HG02970 (cell line): ENCODE measurements around the gene PRODH.
"Not testable (repeated sequence)": the region's sequence is repeated elsewhere in the genome, so short reads cannot be mapped to it uniquely, and the experiment has no call there.

Source experiments
- ATAC-seq: cut with Tn5 transposase; IDR thresholded peaks from one replicate; pipeline ENCODE4 v1.9.1; 2021; ENCODE audit warnings: mild to moderate bottlenecking, moderate library complexity, moderate number of reproducible peaks; ENCODE audit not compliant: unreplicated experiment, low FRiP score

The PRODH gene, protein sequence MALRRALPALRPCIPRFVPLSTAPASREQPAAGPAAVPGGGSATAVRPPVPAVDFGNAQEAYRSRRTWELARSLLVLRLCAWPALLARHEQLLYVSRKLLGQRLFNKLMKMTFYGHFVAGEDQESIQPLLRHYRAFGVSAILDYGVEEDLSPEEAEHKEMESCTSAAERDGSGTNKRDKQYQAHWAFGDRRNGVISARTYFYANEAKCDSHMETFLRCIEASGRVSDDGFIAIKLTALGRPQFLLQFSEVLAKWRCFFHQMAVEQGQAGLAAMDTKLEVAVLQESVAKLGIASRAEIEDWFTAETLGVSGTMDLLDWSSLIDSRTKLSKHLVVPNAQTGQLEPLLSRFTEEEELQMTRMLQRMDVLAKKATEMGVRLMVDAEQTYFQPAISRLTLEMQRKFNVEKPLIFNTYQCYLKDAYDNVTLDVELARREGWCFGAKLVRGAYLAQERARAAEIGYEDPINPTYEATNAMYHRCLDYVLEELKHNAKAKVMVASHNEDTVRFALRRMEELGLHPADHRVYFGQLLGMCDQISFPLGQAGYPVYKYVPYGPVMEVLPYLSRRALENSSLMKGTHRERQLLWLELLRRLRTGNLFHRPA

GRCh38 chr22:18935889-18936529 lies at the start of gene PRODH:
Gene PRODH, minus strand, starts transcription at chr22:18936293. Its CDS starts 6 bp downstream, at chr22:18936287.
- ATAC-seq = no peak

- ATAC-seq = no peak
These were observed 49.7 kb upstream of the PRODH start for GRCh38 chr22:18985780-18986179.

GRCh38 chr22:18984564-18984963 lies 48.5 kb upstream of the PRODH start:
- ATAC-seq = no peak

DNA sequence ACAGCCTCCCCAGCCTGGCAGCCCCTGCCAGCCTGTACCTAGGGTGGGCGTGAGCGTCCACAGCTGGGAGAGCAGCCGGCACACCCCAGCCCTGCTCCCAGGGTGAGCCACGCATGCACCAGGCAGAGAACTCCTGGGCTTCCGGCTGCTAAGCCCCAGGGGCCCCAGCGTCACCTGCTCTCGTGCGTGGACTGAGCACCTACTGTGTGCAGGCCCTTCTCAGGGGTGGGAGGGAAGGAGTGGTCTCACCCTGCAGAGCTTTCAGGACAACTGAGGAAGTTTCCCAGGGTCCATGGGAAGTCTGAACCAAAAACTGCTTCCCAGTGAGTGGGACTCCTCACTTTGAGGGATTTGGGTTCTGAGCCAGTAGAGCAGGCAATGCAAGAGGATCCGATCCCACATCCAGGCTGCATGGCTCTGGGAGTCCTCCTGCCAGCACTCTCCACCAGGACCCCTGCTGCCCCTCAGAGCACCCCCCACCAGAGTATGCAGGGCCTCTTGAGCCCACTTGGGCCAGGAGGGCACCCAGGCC lies 47.1 kb upstream of the PRODH start:
- ATAC-seq = no peak

DNA sequence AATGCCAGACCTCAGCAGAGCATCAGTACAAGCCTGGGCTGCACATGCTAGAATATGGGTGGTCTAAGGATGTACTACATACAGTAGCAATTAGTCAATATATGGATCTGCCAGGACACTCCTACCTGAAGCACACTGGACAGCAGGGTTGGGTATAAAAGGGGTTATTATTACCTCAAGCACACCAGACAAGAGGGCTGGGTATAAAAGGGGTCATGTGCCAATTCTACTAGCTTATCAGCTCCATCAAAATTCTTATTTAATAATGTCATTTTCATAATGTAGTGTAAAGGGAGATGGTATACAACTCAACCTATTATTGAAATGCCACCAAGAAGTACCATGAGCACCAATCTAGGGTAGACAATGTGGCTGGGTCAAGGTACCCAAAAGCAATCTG lies 44.7 kb upstream of the PRODH start:
- no peak for ATAC-seq

DNA sequence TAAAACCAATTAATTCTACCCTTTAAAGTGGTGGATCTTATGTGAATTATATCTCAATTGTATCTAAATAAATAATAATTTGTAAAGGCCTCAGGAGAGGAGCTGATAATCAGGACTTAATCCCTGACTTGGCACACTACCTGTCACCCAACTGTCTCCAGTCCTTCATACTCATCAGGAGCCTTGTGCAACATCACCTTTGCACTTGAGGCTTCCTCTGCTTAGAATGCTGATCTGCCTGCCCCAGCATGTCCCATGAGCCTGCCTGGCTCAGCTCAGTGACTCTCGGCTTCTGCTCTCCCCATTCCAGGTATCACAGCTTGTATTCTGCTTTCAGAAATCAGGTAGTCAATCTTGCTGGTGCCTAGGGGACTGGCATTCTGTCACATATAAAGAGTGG lies 43.9 kb upstream of the PRODH start:
- no peak for ATAC-seq

- ATAC-seq = no peak
These were observed 42.4 kb upstream of the PRODH start for GRCh38 chr22:18978506-18978905.

- ATAC-seq = no peak
These were observed 41.8 kb upstream of the PRODH start for GRCh38 chr22:18977824-18978425.

- no peak for ATAC-seq
These were observed 40.2 kb upstream of the PRODH start for GRCh38 chr22:18976197-18976751.

DNA sequence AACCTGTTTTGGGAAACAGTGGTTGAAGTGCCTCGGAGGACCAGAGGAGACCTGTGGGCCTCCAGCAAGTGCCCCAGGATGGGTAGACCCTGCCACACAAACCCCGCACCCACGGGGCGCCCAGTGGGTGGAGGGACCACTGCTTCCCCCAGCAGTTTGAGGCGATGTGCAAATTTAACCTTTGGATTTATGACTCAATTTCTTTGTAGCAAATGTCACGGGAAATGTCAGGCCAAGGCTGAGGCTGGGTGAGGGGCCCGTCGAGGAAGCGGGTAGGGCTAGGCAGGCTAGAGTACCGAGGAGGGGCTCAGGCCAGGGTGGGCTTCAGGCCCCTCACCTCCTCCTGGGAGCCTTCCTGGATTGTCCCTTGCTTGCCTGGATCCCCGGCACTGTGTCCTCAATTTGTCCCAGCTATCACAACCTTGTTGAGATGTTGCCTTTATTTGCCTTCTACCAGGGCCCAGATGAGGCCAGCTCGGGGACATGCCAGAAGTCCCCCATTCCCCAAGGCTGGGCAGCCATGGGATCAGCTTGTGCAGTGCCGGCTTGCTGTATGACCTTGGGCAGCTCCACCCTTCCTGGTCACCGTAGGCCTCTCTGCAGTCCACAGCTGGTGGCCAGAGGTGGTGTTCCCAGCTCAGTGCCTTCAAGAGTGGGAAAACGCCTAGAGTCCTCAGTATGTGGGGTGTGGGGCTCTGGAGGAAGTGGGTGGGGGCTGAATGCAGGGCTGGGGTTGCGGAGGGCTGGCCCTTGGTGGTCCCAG lies 39.5 kb upstream of the PRODH start:
- ATAC-seq = no peak

DNA sequence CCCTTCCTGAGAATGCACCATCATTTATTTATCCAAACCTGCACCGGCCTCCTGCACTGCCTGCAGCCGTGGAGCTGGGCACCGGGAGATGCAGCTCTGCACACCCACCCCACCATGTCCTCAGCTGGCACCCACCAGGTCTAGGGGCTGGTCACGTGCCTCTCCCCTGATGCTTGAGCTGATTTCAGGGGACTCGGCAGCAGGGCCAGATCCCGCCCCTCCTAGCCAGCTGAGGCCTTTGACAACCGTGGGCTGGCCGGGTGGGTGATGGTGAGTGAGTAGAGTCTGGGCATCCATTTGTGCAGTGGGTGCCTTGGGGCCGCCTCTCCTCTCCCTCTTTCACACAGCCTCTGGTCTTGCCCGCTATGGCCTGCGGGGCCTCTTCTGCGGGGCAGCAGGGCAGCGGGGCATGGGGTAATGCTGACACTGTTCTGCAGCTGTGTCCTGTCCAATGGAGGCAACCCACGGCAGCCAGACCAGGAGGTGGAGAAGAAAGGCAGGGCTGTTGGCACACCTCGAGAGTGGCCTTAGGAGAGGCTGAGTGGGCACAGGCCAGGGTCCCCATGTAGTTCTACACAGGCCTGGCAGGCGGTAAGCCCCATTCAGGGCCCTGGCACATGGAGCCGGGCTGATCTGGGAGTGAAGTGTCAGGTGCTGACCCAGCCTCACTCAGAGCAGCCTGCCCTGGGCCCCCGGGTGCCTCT lies 38.5 kb upstream of the PRODH start:
- ATAC-seq = no peak

DNA sequence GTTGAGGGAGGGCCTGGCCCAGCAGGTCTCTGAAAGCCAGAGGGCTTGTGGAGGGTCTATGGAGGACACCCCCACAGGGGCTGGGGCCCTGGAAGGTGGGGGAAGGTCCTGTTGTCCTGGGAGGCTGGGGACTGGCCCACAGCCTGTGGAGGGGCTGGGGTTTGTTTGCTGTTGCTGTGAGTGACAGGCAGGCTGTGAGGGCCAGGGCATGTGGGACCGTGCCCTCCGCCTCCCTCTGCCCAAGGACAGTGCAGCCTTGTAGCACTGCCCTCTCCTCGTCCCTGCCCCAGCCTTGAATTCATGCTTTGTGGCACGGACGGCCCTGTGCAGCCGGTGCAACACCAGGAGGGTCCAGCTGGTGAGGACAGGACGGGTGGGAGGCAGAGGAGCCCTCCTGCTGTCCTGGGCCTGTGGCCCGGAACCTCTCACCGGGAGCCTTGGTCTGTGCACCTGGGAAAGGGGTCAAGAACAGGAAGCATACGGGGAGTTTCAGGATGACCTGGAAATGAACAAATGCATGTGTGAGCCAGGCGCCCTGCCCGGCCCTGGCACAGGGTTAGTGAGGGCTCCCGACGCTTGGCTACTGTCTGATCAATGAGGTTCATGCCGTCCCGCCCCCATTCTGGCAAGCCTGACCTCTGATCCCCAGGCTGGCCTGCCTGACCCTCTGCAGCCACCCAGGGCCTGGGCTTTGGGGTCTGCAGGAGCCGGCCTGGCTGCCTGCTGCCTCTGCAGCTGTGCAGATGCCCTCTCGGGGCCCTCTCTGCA lies 37.4 kb upstream of the PRODH start:
- ATAC-seq = no peak

- ATAC-seq = not testable (repeated sequence)
These were observed 36.5 kb upstream of the PRODH start for GRCh38 chr22:18972591-18972990.

GRCh38 chr22:18972029-18972428 lies 35.9 kb upstream of the PRODH start:
- not testable (repeated sequence) for ATAC-seq

- no peak for ATAC-seq
These were observed 35.2 kb upstream of the PRODH start for GRCh38 chr22:18971321-18971751.

- ATAC-seq = no peak
These were observed 34.8 kb upstream of the PRODH start for GRCh38 chr22:18970948-18971315.

- no peak for ATAC-seq
These were observed 34.3 kb upstream of the PRODH start for GRCh38 chr22:18970176-18970947.
